GM12878 (cell line): ENCODE data around the gene MRPL44. TPM values are rescaled to one million over a fixed set of nuclear protein-coding genes. Genes with fewer than 3 reads are reported as not detected.

Experiments used
- ATAC-seq: fragments of 200-7000 bp; cut with Tn5 transposase; 3 replicates; pipeline ENCODE4 v1.9.1; 2020; ENCODE audit warnings: mild to moderate bottlenecking, moderate library complexity
- BruUV-seq: library from RNA; stranded (reverse); fragments of 400-500 nt; replicated peaks from 2 replicates; lab custom pipeline; 2021; lab: Mats Ljungman, UMichigan
- CTCF ChIA-PET: fragments of 300-600 bp; sonication (Branson Sonifier 250); formaldehyde crosslinking; extraction: SDS; loops from one replicate; lab custom pipeline; 2021; ENCODE audit warnings: inconsistent platforms; lab: Yijun Ruan, JAX
- POLR2A ChIA-PET: fragments of 350-600 bp; formaldehyde crosslinking; extraction: SDS; loops from one replicate; lab custom pipeline; 2021; ENCODE audit warnings: inconsistent platforms; lab: Charles Lee
- RAD21 ChIA-PET: fragments of 300-600 bp; sonication (Branson Sonifier 250); formaldehyde crosslinking; loops from one replicate; lab custom pipeline; 2023; ENCODE audit warnings: antibody characterized with exemption; ENCODE audit not compliant: unreplicated experiment; lab: Charles Lee
- SMC1A ChIA-PET: fragments of 300-600 bp; sonication (Branson Sonifier 250); formaldehyde crosslinking; loops from one replicate; lab custom pipeline; 2023; ENCODE audit not compliant: unreplicated experiment, uncharacterized antibody; lab: Charles Lee
- DNase-seq: peaks from one replicate; pipeline ENCODE4 v3.0.0-alpha.2; 2011; ENCODE audit warnings: low read depth, low spot score
- FAIRE-seq: peaks from 3 replicates; lab custom pipeline; 2011; peaks lifted over from hg19 to GRCh38; lab: Jason Lieb, UNC
- H2AFZ ChIP-seq: 2 replicates; pipeline ENCODE4 v1.6.0; 2011; ENCODE audit warnings: low read depth, low read length, control low read depth; ENCODE audit not compliant: control insufficient read depth
- H3K27ac ChIP-seq: 2 replicates; pipeline ENCODE4 v1.5.1; 2011; ENCODE audit warnings: control low read depth; ENCODE audit not compliant: control insufficient read depth, insufficient read depth
- H3K27me3 ChIP-seq, 2 experiments: replicated peaks in 1 of 2; 2 replicates each; pipeline versions ENCODE4 v1.6.0 to v1.6.1; 2011; ENCODE audit warnings: low read length in 1 of 2; ENCODE audit not compliant: control insufficient read depth in 2 of 2, insufficient read depth in 2 of 2
- H3K36me3 ChIP-seq, 2 experiments: 2 replicates each; pipeline ENCODE4 v1.5.1; 2011; ENCODE audit warnings: low read length in 1 of 2; ENCODE audit not compliant: control insufficient read depth in 2 of 2, insufficient read depth in 2 of 2
- H3K4me1 ChIP-seq: 2 replicates; pipeline ENCODE4 v1.6.1; 2011; ENCODE audit warnings: mild to moderate bottlenecking, low read length, moderate library complexity, mixed read lengths; ENCODE audit not compliant: control insufficient read depth, insufficient read depth
- H3K4me2 ChIP-seq: 2 replicates; pipeline ENCODE4 v1.6.0; 2011; ENCODE audit warnings: control low read depth; ENCODE audit not compliant: control insufficient read depth, insufficient read depth
- H3K4me3 ChIP-seq: fragments of 200-600 bp; sonication (generic); 2 replicates; pipeline ENCODE4 v1.5.1; 2016
- H3K79me2 ChIP-seq: 2 replicates; pipeline ENCODE4 v1.6.0; 2011; ENCODE audit warnings: low read length; ENCODE audit not compliant: control insufficient read depth, insufficient read depth
- H3K9ac ChIP-seq: 2 replicates; pipeline ENCODE4 v1.8.0; 2011; ENCODE audit warnings: low read length, control low read depth, mixed read lengths; ENCODE audit not compliant: control insufficient read depth, insufficient read depth
- H3K9me3 ChIP-seq: replicated peaks from 3 replicates; pipeline ENCODE4 v1.5.1; 2011; ENCODE audit warnings: mild to moderate bottlenecking, low read length; ENCODE audit not compliant: control insufficient read depth, insufficient read depth
- H4K20me1 ChIP-seq: 2 replicates; pipeline ENCODE4 v1.6.0; 2011; ENCODE audit not compliant: control insufficient read depth, insufficient read depth
- CBX3 ChIP-seq: fragments of 200-600 bp; sonication (generic); IDR thresholded peaks from 2 replicates; pipeline ENCODE4 v1.6.1; 2016; ENCODE audit warnings: low read depth, borderline replicate concordance
- FOXM1 ChIP-seq: IDR thresholded peaks from 2 replicates; pipeline ENCODE4 v1.6.1; 2012; ENCODE audit warnings: low read depth, mild to moderate bottlenecking, inconsistent platforms, low read length, moderate library complexity
- GABPA ChIP-seq: IDR thresholded peaks from 2 replicates; pipeline ENCODE4 v1.6.1; 2014; ENCODE audit warnings: antibody characterized with exemption, low read depth, mild to moderate bottlenecking, inconsistent platforms
- KAT2A ChIP-seq: conservative IDR thresholded peaks from 2 replicates; pipeline ENCODE4 v1.6.1; 2011; ENCODE audit warnings: low read depth, low read length; ENCODE audit not compliant: control insufficient read depth
- LARP7 ChIP-seq: fragments of 450-650 bp; IDR thresholded peaks from 2 replicates; pipeline ENCODE4 v1.6.1; 2017; ENCODE audit warnings: mild to moderate bottlenecking
- MTA2 ChIP-seq: fragments of 450-650 bp; IDR thresholded peaks from 2 replicates; pipeline ENCODE4 v1.6.1; 2016; ENCODE audit warnings: low read depth, mild to moderate bottlenecking, moderate library complexity
- POLR2AphosphoS2 ChIP-seq: IDR thresholded peaks from 2 replicates; pipeline ENCODE4 v1.6.1; 2011; ENCODE audit warnings: low read depth, mild to moderate bottlenecking, low read length, improper control_type of control experiment, moderate library complexity
- ZNF622 ChIP-seq: fragments of 450-650 bp; IDR thresholded peaks from 2 replicates; pipeline ENCODE4 v1.6.1; 2017; ENCODE audit warnings: mild to moderate bottlenecking, inconsistent platforms
- ZSCAN29 ChIP-seq: fragments of 450-650 bp; IDR thresholded peaks from 2 replicates; pipeline ENCODE4 v1.6.1; 2017; ENCODE audit warnings: mild to moderate bottlenecking, moderate library complexity
- WGBS: methylation state at CpG from one replicate; pipeline ENCODE4 v1.1.6; 2016; ENCODE audit warnings: low lambda C conversion rate; ENCODE audit not compliant: insufficient replicate concordance, insufficient coverage; ENCODE audit errors: missing lambda C conversion rate; 5-methylcytosine and 5-hydroxymethylcytosine counted together
- in situ Hi-C: fragments of 300-500 bp; cut with MboI; formaldehyde crosslinking; loops from 9 replicates; pipeline ENCODE4 v1.14.3; 2018; ENCODE audit warnings: mixed read lengths
- intact Hi-C: fragments of 100-400 bp; cut with micrococcal nuclease; formaldehyde crosslinking; loops from one replicate; pipeline ENCODE4 v1.14.2; 2022; ENCODE audit not compliant: unreplicated experiment
- polyA plus RNA-seq, 11 experiments: library from polyadenylated mRNA; depleted of rRNA in 4 of 11; unstranded in 6 of 11; stranded (reverse) in 5 of 11; fragments of >200 nt; fragmentation: Nextera tagmentation in 4 of 11; fragmentation: Illumina TruSeq in 1 of 11; extraction: Ambion mirVana in 4 of 11; extraction: Trizol in 1 of 11; gene quantifications; 1 replicate in 1 of 11; 2 replicates in 10 of 11; pipeline versions ENCODE4 v1.2.1 to v1.2.3, GENCODE V29; 2011 to 2016; ENCODE audit warnings: inconsistent platforms in 2 of 11, missing spikeins in 2 of 11, low read depth in 1 of 11
- total RNA-seq, 4 experiments: library from RNA; depleted of rRNA in 3 of 4; stranded (reverse); fragments of >200 nt in 3 of 4; fragmentation: Illumina TruSeq in 1 of 4; extraction: Trizol in 1 of 4; gene quantifications; 2 replicates each; pipeline versions ENCODE4 v1.2.1 to v1.2.3, GENCODE V29; 2013 to 2021
- TF ChIP-seq, protein P1 (sequence below): fragments of 450-650 bp; IDR thresholded peaks from 2 replicates; pipeline ENCODE4 v1.6.1; 2016; ENCODE audit warnings: mild to moderate bottlenecking
- TF ChIP-seq, protein P2 (sequence below): fragments of 150-350 bp; IDR thresholded peaks from 2 replicates; pipeline ENCODE4 v1.6.1; 2014; ENCODE audit warnings: mild to moderate bottlenecking, low read depth, low read length
- TF ChIP-seq, protein P3 (sequence below): fragments of 450-650 bp; IDR thresholded peaks from 2 replicates; pipeline ENCODE4 v1.6.1; 2017; ENCODE audit warnings: mild to moderate bottlenecking, moderate library complexity
- TF ChIP-seq, protein P4 (sequence below): fragments of 450-650 bp; IDR thresholded peaks from 2 replicates; pipeline ENCODE4 v1.6.1; 2016; ENCODE audit warnings: mild to moderate bottlenecking, moderate library complexity, borderline replicate concordance

Gene MRPL44
- total and polyA plus RNA-seq, 10 of the 15 experiments (the other 5 are each of a cell fraction or from before 2014, with no cell fraction given), result 18.3 to 44.3 (median 37.5) TPM

DNA sequence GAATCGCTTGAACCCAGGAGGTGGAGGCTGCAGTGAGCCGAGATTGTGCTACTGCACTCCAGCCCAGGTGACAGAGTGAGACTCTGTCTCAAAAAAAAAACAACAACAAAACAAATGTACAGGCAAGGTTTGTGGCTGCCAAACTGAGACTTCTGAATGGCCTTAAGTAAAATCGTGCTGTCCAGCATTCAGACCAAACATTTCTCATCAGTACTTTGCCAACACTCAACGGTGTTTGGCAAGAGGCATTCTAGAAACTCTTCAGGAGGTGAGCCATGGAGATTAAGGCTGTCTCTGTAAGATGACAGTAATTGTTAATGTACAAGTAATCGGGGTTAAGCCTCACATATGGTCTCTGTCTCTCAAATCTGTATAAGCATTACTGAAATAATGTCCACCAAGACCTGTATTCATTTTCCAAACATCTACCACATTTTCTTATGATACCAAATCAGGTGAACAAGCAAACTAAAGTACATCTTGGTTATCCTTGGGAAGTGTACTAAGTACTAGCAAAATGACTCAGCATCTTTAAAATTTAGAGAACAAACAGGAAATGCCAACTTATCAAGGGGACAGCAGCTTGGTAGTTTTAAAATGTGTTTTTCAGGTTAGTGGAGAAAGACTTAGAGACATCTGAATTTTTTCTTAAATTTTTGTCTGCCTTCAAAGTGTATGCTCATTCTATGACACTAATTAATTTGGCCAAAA is 52.5 kb downstream of the MRPL44 start:
- ChIA-PET POLR2A (no interaction called here), CTCF (interaction anchor here (1.1 kb wide), 1 partner anchor 16 kb away, joined by 3 read pairs; no protein-coding TSS in a partner anchor), SMC1A (no interaction called here), RAD21 (no interaction called here)
- no peaks in the 10 kb centered on the region for H3K9me3 ChIP-seq
- no peak overlapping the region for H3K27ac ChIP-seq
- H4K20me1 ChIP-seq, result no peaks in the 10 kb centered on the region
- no TSS peak for BruUV-seq
- H2AFZ ChIP-seq, result no peak overlapping the region
- no peak overlapping the region for H3K9ac ChIP-seq
- H3K4me1 ChIP-seq, result no peaks in the 10 kb centered on the region
- H3K4me2 ChIP-seq, result no peak overlapping the region
- H3K4me3 ChIP-seq, result no peak overlapping the region
- DNase-seq (no peak), FAIRE-seq (no peak), ATAC-seq (no peak)
- intact Hi-C loops (no loop called here), in situ Hi-C loops (no loop called here)
- H3K36me3 ChIP-seq, result no peaks in the 10 kb centered on the region
- no peaks in the 10 kb centered on the region for H3K79me2 ChIP-seq
- peaks cover 0 to 4% of the 10 kb centered on the region in 2 experiments; a peak in 2 of 4 replicates for H3K27me3 ChIP-seq
- 55% methylated on average over 5 of the region's 5 CpGs for WGBS
- TF ChIP-seq KAT2A (no peak), ZNF622 (no peak), GABPA (no peak), LARP7 (no peak), FOXM1 (no peak), MTA2 (no peak), POLR2AphosphoS2 (no peak), ZSCAN29 (no peak), CBX3 (no peak)
- TF ChIP-seq, protein P1, sequence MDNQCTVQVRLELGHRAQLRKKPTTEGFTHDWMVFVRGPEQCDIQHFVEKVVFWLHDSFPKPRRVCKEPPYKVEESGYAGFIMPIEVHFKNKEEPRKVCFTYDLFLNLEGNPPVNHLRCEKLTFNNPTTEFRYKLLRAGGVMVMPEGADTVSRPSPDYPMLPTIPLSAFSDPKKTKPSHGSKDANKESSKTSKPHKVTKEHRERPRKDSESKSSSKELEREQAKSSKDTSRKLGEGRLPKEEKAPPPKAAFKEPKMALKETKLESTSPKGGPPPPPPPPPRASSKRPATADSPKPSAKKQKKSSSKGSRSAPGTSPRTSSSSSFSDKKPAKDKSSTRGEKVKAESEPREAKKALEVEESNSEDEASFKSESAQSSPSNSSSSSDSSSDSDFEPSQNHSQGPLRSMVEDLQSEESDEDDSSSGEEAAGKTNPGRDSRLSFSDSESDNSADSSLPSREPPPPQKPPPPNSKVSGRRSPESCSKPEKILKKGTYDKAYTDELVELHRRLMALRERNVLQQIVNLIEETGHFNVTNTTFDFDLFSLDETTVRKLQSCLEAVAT, result no peak
- TF ChIP-seq, protein P2, sequence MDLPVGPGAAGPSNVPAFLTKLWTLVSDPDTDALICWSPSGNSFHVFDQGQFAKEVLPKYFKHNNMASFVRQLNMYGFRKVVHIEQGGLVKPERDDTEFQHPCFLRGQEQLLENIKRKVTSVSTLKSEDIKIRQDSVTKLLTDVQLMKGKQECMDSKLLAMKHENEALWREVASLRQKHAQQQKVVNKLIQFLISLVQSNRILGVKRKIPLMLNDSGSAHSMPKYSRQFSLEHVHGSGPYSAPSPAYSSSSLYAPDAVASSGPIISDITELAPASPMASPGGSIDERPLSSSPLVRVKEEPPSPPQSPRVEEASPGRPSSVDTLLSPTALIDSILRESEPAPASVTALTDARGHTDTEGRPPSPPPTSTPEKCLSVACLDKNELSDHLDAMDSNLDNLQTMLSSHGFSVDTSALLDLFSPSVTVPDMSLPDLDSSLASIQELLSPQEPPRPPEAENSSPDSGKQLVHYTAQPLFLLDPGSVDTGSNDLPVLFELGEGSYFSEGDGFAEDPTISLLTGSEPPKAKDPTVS, result no peak
- TF ChIP-seq, protein P3, sequence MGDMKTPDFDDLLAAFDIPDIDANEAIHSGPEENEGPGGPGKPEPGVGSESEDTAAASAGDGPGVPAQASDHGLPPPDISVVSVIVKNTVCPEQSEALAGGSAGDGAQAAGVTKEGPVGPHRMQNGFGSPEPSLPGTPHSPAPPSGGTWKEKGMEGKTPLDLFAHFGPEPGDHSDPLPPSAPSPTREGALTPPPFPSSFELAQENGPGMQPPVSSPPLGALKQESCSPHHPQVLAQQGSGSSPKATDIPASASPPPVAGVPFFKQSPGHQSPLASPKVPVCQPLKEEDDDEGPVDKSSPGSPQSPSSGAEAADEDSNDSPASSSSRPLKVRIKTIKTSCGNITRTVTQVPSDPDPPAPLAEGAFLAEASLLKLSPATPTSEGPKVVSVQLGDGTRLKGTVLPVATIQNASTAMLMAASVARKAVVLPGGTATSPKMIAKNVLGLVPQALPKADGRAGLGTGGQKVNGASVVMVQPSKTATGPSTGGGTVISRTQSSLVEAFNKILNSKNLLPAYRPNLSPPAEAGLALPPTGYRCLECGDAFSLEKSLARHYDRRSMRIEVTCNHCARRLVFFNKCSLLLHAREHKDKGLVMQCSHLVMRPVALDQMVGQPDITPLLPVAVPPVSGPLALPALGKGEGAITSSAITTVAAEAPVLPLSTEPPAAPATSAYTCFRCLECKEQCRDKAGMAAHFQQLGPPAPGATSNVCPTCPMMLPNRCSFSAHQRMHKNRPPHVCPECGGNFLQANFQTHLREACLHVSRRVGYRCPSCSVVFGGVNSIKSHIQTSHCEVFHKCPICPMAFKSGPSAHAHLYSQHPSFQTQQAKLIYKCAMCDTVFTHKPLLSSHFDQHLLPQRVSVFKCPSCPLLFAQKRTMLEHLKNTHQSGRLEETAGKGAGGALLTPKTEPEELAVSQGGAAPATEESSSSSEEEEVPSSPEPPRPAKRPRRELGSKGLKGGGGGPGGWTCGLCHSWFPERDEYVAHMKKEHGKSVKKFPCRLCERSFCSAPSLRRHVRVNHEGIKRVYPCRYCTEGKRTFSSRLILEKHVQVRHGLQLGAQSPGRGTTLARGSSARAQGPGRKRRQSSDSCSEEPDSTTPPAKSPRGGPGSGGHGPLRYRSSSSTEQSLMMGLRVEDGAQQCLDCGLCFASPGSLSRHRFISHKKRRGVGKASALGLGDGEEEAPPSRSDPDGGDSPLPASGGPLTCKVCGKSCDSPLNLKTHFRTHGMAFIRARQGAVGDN, result no peak
- TF ChIP-seq, protein P4, sequence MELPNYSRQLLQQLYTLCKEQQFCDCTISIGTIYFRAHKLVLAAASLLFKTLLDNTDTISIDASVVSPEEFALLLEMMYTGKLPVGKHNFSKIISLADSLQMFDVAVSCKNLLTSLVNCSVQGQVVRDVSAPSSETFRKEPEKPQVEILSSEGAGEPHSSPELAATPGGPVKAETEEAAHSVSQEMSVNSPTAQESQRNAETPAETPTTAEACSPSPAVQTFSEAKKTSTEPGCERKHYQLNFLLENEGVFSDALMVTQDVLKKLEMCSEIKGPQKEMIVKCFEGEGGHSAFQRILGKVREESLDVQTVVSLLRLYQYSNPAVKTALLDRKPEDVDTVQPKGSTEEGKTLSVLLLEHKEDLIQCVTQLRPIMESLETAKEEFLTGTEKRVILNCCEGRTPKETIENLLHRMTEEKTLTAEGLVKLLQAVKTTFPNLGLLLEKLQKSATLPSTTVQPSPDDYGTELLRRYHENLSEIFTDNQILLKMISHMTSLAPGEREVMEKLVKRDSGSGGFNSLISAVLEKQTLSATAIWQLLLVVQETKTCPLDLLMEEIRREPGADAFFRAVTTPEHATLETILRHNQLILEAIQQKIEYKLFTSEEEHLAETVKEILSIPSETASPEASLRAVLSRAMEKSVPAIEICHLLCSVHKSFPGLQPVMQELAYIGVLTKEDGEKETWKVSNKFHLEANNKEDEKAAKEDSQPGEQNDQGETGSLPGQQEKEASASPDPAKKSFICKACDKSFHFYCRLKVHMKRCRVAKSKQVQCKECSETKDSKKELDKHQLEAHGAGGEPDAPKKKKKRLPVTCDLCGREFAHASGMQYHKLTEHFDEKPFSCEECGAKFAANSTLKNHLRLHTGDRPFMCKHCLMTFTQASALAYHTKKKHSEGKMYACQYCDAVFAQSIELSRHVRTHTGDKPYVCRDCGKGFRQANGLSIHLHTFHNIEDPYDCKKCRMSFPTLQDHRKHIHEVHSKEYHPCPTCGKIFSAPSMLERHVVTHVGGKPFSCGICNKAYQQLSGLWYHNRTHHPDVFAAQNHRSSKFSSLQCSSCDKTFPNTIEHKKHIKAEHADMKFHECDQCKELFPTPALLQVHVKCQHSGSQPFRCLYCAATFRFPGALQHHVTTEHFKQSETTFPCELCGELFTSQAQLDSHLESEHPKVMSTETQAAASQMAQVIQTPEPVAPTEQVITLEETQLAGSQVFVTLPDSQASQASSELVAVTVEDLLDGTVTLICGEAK, result no peak
